Measurements from ENCODE around the gene NNAT.

The NNAT gene

GRCh38 chr20:37503256-37503927 lies 17.7 kb upstream of the NNAT start:
- DNase-seq = no peak

- no peak for DNase-seq
Measured at GRCh38 chr20:37504404-37505096, 16.5 kb upstream of the NNAT start.

GRCh38 chr20:37505263-37506151 lies 15.5 kb upstream of the NNAT start:
- DNase-seq = no peak

- DNase-seq = no peak
Measured at GRCh38 chr20:37506152-37506725, 14.8 kb upstream of the NNAT start.

GRCh38 chr20:37510226-37510625 lies 10.8 kb upstream of the NNAT start:
- DNase-seq = no peak

- no peak for DNase-seq
Measured at GRCh38 chr20:37511610-37512275, 9.3 kb upstream of the NNAT start.

- DNase-seq = no peak
Measured at GRCh38 chr20:37513779-37514359, 7.2 kb upstream of the NNAT start.

GRCh38 chr20:37515876-37516275 lies 5.2 kb upstream of the NNAT start:
- DNase-seq = no peak

- no peak for DNase-seq
Measured at GRCh38 chr20:37516811-37517750, 4.0 kb upstream of the NNAT start.

- DNase-seq = no peak
Measured at GRCh38 chr20:37518059-37518458, 3.0 kb upstream of the NNAT start.

- no peak for DNase-seq
Measured at GRCh38 chr20:37518606-37519507, 2.2 kb upstream of the NNAT start.

GRCh38 chr20:37519508-37520418 lies 1.3 kb upstream of the NNAT start:
- DNase-seq = no peak

- no peak for DNase-seq
Measured at GRCh38 chr20:37520419-37520955, 563 bp upstream of the NNAT start.

GRCh38 chr20:37522260-37523011 lies 1.4 kb downstream of the NNAT start:
- DNase-seq = no peak

GRCh38 chr20:37523012-37523391 lies 2.0 kb downstream of the NNAT start:
- DNase-seq = no peak

- no peak for DNase-seq
Measured at GRCh38 chr20:37523911-37524700, 3.1 kb downstream of the NNAT start.

Measured in SW 1271 (cell line).